Smooth muscle cell of the pulmonary artery (primary cell): Measurements from ENCODE around the gene MED9. TPM values are rescaled to one million over a fixed set of nuclear protein-coding genes. Genes with fewer than 3 reads are reported as not detected.

Experiments used
- total RNA-seq: library from RNA; depleted of rRNA; stranded (reverse); fragments of >200 nt; gene quantifications from 2 replicates; pipeline ENCODE4 v1.2.3, GENCODE V29; 2014

MED9 gene, protein sequence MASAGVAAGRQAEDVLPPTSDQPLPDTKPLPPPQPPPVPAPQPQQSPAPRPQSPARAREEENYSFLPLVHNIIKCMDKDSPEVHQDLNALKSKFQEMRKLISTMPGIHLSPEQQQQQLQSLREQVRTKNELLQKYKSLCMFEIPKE
- total RNA-seq, result 8.7 and 9.4 TPM in 2 replicates

DNA sequence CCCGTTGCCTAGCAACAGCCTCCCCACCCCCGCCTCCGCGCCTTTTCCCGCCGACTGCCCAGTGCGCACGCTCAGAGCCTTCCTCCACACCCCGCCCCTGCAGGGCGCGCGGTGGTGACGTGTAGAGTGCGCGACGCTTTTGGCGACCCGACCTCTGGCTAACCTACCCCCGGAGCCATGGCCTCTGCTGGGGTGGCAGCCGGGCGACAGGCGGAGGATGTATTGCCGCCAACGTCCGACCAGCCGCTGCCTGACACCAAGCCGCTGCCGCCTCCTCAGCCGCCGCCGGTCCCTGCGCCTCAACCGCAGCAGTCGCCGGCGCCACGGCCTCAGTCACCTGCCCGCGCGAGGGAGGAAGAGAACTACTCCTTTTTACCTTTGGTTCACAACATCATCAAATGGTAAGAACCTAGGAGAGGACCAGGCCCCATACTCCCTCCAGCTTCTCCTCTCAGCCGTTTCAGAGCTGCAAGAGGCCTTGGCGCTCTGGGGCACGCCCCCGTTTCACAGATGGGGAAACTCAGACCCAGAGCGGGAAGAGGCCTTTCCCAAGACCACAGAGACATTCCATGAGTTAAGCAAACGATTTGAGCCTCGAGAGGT lies at the start of gene MED9:
Gene MED9 (plus strand): TSS at position 136 of the 603 bp plus-strand sequence. CDS start 42 bp downstream, at position 178.

DNA sequence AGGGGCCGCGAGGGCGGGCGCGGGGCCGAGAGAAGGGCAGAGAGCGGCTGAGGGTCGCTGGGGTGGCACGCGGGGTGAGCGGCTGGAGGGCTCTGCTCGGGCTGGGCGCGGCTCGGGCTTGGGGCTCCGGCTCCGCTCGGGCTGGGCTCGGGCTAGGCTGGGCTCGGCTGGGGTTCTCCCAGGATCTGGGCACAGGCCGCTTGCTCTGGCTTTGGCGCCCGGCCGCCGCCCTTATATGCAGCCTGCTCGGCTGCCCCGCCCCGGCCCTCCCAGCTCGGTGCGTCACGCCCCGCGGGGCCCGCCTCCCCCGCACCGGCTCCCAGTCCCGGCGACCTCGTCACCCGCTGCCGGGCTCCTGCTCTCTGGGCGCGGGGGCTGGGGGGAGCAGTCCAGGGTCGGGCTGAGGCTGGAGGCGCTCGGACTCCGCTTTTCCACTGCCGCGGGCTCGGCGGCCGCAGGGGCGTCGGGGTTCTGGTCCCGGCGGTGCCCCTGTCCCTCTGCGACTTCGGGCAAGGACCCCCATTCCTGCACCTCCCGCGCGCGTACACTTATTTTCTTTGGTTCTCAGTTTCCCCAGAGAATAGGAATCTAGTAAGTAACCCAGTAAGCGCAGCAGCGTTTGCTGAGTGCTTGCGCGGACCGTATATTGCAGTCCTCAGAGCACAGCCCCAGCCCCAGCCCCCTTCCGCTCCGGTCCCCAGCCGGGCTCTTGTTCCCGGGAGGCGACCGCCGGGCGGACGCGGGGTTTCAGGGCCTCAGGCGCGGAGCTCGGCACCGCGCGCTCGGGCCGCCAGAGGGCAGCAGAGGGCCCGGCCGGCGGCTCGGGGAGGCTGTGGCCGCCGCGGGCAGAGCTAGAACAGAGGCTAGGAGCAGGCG lies 19.6 kb downstream of the MED9 start, which contains the start of gene RASD1:
Gene RASD1 (minus strand): TSS at position 207 of the 876 bp plus-strand sequence. CDS start 214 bp downstream, outside the sequence.

Other genes starting within 250 kb of the MED9 start
- 66.1 and 76.5 TPM in 2 replicates for gene FLCN, start 239.8 kb upstream of the MED9 start, total RNA-seq
- gene COPS3, start 195.8 kb upstream of the MED9 start, total RNA-seq, result 53.7 and 62.4 TPM in 2 replicates
- 0.86 and 1.3 TPM in 2 replicates for gene NT5M, start 173.6 kb upstream of the MED9 start, total RNA-seq
- gene RASD1, start 19.4 kb downstream of the MED9 start, total RNA-seq, result 0.53 and 2.3 TPM in 2 replicates
- gene PEMT, start 114.7 kb downstream of the MED9 start, total RNA-seq, result 28.2 and 40.1 TPM in 2 replicates
- 10.9 and 15.0 TPM in 2 replicates for gene RAI1, start 204.5 kb downstream of the MED9 start, total RNA-seq